ENCODE measurements around the gene DDR1.

- TF ChIP-seq POLR2A (IDR thresholded peaks at IDR 0.05; ENCODE audit: extremely low read depth, insufficient read length) = no peak
- no peak for TF ChIP-seq CTCF (IDR thresholded peaks at IDR 0.05; ENCODE audit: low read depth, low read length)
- TF ChIP-seq MAX (IDR thresholded peaks at IDR 0.05; ENCODE audit: low read depth, low read length) = no peak
These were observed 1.2 kb downstream of the DDR1 start for GRCh38 chr6:30885481-30885998.

Measured in NB4 (cell line).